ENCODE data around the gene FANCB. TPM values are rescaled to one million over a fixed set of nuclear protein-coding genes. Genes with fewer than 3 reads are reported as not detected.

FANCB gene
- total and polyA plus RNA-seq, 2 of the 4 experiments (the other 2 are of a cell fraction): 2.5 to 7.7 TPM

GRCh38 chrX:14825851-14826250 lies 47.0 kb downstream of the FANCB start:
- Histone ChIP-seq H3K4me3 (ENCODE audit: insufficient read depth, low read depth, low read length) (no peak overlapping the region), H3K4me1 (ENCODE audit: control insufficient read depth, insufficient read depth, low read length) (no peaks in the 10 kb centered on the region), H3K79me1 (ENCODE audit: low read depth in 1 of 2, low read length in 2 of 2) (no peaks in the 10 kb centered on the region), H3K9ac (ENCODE audit: low read depth, low read length) (no peak overlapping the region), H3K56ac (ENCODE audit: extremely low read depth, insufficient read depth, low read length) (peak overlapping the region; percentile 21; the same call in 1 of the 2 replicates), H3K18ac (ENCODE audit: low read depth, low read length) (no peak overlapping the region), H4K20me1 (ENCODE audit: insufficient read depth, low read length) (no peaks in the 10 kb centered on the region), H3K23ac (ENCODE audit: low read depth, low read length) (no peak overlapping the region), H3K4ac (ENCODE audit: low read depth, low read length) (no peak overlapping the region), H2AK9ac (replicated peaks; ENCODE audit: low read depth, low read length, poor library complexity) (no peak overlapping the region), H3K9me1 (ENCODE audit: insufficient read depth, low read length) (no peaks in the 10 kb centered on the region), H4K91ac (ENCODE audit: insufficient read depth, low read depth, low read length) (no peak overlapping the region), H3K27ac (ENCODE audit: insufficient read depth, low read length) (no peak overlapping the region), H2BK20ac (ENCODE audit: low read depth, low read length) (no peak overlapping the region; the same call in 1 of the 2 replicates), H2BK5ac (ENCODE audit: low read depth, low read length, poor library complexity, severe bottlenecking) (no peak overlapping the region), H3K14ac (replicated peaks; ENCODE audit: low read depth, low read length) (no peak overlapping the region), H4K5ac (ENCODE audit: low read depth, low read length) (no peak overlapping the region), H3K36me3 (ENCODE audit: control insufficient read depth, insufficient read depth, low read length) (no peaks in the 10 kb centered on the region), H4K8ac (ENCODE audit: low read depth in 2 of 2, low read length in 2 of 2) (no peak overlapping the region), H3K27me3 (ENCODE audit: control insufficient read depth, insufficient read depth, low read length) (no peaks in the 10 kb centered on the region), H2BK120ac (ENCODE audit: low read depth, low read length) (no peak overlapping the region), H3K4me2 (ENCODE audit: low read depth, low read length) (no peak overlapping the region), H2AK5ac (ENCODE audit: low read depth, low read length) (no peak overlapping the region), H3K9me3 (ENCODE audit: control insufficient read depth, insufficient read depth, low read length) (no peaks in the 10 kb centered on the region), H2BK15ac (ENCODE audit: low read depth, low read length) (no peak overlapping the region), H2AFZ (replicated peaks; ENCODE audit: low read length, poor library complexity) (no peak overlapping the region)
- TF ChIP-seq SMC3 (IDR thresholded peaks at IDR 0.05; ENCODE audit: low read depth, low read length): no peak
- in situ Hi-C loops (cut with MboI; ENCODE audit: low sequenced_read_pairs) (no loop called here), intact Hi-C loops (cut with micrococcal nuclease) (no loop called here), dilution Hi-C loops (cut with HindIII; ENCODE audit: low sequenced_read_pairs, unreplicated experiment) (no loop called here)
- ChIA-PET CTCF (no interaction called here), POLR2A (ENCODE audit: unreplicated experiment) (no interaction called here)
- DNase-seq: no peak
- BruUV-seq (replicated peaks): no TSS peak
- ATAC-seq (ENCODE audit: low read depth): no peak; the same call in 1 of the 2 replicates
